Astrocyte (in vitro differentiated cells and primary cell): ENCODE data around the gene GJD2. TPM values are rescaled to one million over a fixed set of nuclear protein-coding genes. Genes with fewer than 3 reads are reported as not detected.

Experiments used
- DNase-seq: peaks from one replicate; pipeline ENCODE4 v3.0.0-alpha.2; 2010; ENCODE audit warnings: low read depth
- FAIRE-seq: peaks from 2 replicates; lab custom pipeline; 2011; peaks lifted over from hg19 to GRCh38; lab: Jason Lieb, UNC
- H2AFZ ChIP-seq: 2 replicates; pipeline ENCODE4 v1.6.0; 2012; ENCODE audit warnings: low read depth, low read length, inconsistent platforms
- H3K27ac ChIP-seq: 2 replicates; pipeline ENCODE4 v1.5.1; 2011; ENCODE audit warnings: low read depth, low read length, inconsistent platforms
- H3K27me3 ChIP-seq: 2 replicates; pipeline ENCODE4 v1.6.0; 2011; ENCODE audit warnings: low read length, inconsistent platforms; ENCODE audit not compliant: insufficient read depth
- H3K36me3 ChIP-seq: 2 replicates; pipeline ENCODE4 v1.5.1; 2011; ENCODE audit warnings: low read length, inconsistent platforms; ENCODE audit not compliant: insufficient read depth
- H3K4me1 ChIP-seq: 2 replicates; pipeline ENCODE4 v1.5.1; 2011; ENCODE audit warnings: low read length, inconsistent platforms; ENCODE audit not compliant: insufficient read depth
- H3K4me2 ChIP-seq: 2 replicates; pipeline ENCODE4 v1.6.0; 2012; ENCODE audit warnings: low read length, inconsistent platforms
- H3K4me3 ChIP-seq: 2 replicates; pipeline ENCODE4 v1.5.1; 2011; ENCODE audit warnings: low read depth, mild to moderate bottlenecking, low read length, inconsistent platforms; ENCODE audit not compliant: insufficient read depth
- H3K79me2 ChIP-seq: 2 replicates; pipeline ENCODE4 v1.6.0; 2012; ENCODE audit warnings: mild to moderate bottlenecking, low read length, inconsistent platforms; ENCODE audit not compliant: insufficient read depth
- H3K9ac ChIP-seq: 2 replicates; pipeline ENCODE4 v1.6.0; 2012; ENCODE audit warnings: mild to moderate bottlenecking, low read length, inconsistent platforms
- H3K9me3 ChIP-seq: 2 replicates; pipeline ENCODE4 v1.5.1; 2012; ENCODE audit warnings: low read depth, mild to moderate bottlenecking, low read length, inconsistent platforms; ENCODE audit not compliant: insufficient read depth
- H4K20me1 ChIP-seq: 2 replicates; pipeline ENCODE4 v1.6.0; 2012; ENCODE audit warnings: low read length, inconsistent platforms; ENCODE audit not compliant: insufficient read depth
- H3K27ac Mint-ChIP-seq: one replicate; pipeline ENCODE4 v1.8.0; 2021; ENCODE audit warnings: mild to moderate bottlenecking, mixed read lengths; ENCODE audit not compliant: unreplicated experiment
- H3K27me3 Mint-ChIP-seq: one replicate; pipeline ENCODE4 v1.8.0; 2021; ENCODE audit warnings: low read depth, mixed read lengths; ENCODE audit not compliant: unreplicated experiment
- H3K36me3 Mint-ChIP-seq: one replicate; pipeline ENCODE4 v1.8.0; 2021; ENCODE audit warnings: low read depth, mixed read lengths; ENCODE audit not compliant: unreplicated experiment
- H3K4me1 Mint-ChIP-seq: one replicate; pipeline ENCODE4 v1.8.0; 2021; ENCODE audit warnings: low read depth, mixed read lengths; ENCODE audit not compliant: unreplicated experiment
- H3K4me3 Mint-ChIP-seq: one replicate; pipeline ENCODE4 v1.8.0; 2021; ENCODE audit warnings: mild to moderate bottlenecking, moderate library complexity, mixed read lengths; ENCODE audit not compliant: unreplicated experiment
- H3K9me3 Mint-ChIP-seq: one replicate; pipeline ENCODE4 v1.8.0; 2021; ENCODE audit warnings: mild to moderate bottlenecking, mixed read lengths; ENCODE audit not compliant: unreplicated experiment
- CTCF ChIP-seq: IDR thresholded peaks from 2 replicates; pipeline ENCODE4 v1.5.1; 2011; ENCODE audit warnings: low read depth, mild to moderate bottlenecking, inconsistent platforms, low read length, moderate library complexity; ENCODE audit not compliant: insufficient read depth
- EZH2 ChIP-seq: IDR thresholded peaks from 2 replicates; pipeline ENCODE4 v1.6.1; 2012; ENCODE audit warnings: mild to moderate bottlenecking, low read length, inconsistent platforms; ENCODE audit not compliant: insufficient read depth
- total RNA-seq: library from RNA; stranded (reverse); gene quantifications from 2 replicates; pipeline ENCODE4 v1.2.1, GENCODE V29; 2021

The GJD2 gene
- total RNA-seq, 1 donor from 2014 or later: 1.00 TPM

DNA sequence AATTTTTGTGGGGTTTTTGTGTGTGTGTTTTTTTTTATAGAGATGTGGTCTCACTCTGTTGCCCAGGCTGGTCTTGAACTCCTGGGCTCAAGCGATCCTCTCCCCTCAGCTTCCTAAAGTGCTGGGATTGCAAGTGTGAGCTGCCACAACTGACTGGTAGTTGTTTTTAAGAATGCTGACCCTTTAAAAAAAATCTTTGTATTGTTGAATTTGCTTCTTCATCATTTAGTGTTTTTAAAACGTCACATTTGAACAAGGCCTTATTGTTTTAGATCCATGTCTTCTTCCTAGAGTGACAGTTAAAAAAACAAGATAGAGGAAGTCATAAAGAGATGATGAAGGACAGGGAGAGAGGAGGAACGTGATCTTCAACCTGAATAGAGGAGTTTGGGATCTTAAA, 24.1 kb downstream of the GJD2 start:
- Histone ChIP-seq H3K27me3 (peaks cover 5% of the 10 kb centered on the region), H3K9ac (no peak overlapping the region), H3K36me3 (no peaks in the 10 kb centered on the region), H2AFZ (no peak overlapping the region), H3K27ac (no peak overlapping the region), H3K4me3 (no peak overlapping the region), H3K4me2 (no peak overlapping the region), H4K20me1 (no peaks in the 10 kb centered on the region), H3K9me3 (no peaks in the 10 kb centered on the region), H3K4me1 (no peaks in the 10 kb centered on the region), H3K79me2 (no peaks in the 10 kb centered on the region)
- no peak overlapping the region for H3K27ac Mint-ChIP-seq
- FAIRE-seq: peak; percentile 26
- peaks cover 18% of the 10 kb centered on the region for H3K4me1 Mint-ChIP-seq
- H3K4me3 Mint-ChIP-seq: no peak overlapping the region
- no peaks in the 10 kb centered on the region for H3K36me3 Mint-ChIP-seq
- no peaks in the 10 kb centered on the region for H3K27me3 Mint-ChIP-seq
- no peaks in the 10 kb centered on the region for H3K9me3 Mint-ChIP-seq
- no peak for DNase-seq
- TF ChIP-seq CTCF (no peak), EZH2 (no peak)

GRCh38 chr15:34729886-34730285, 24.9 kb downstream of the GJD2 start:
- no peak for DNase-seq
- Histone ChIP-seq H2AFZ (no peak overlapping the region), H3K79me2 (no peaks in the 10 kb centered on the region), H3K36me3 (no peaks in the 10 kb centered on the region), H3K4me3 (no peak overlapping the region), H3K4me1 (no peaks in the 10 kb centered on the region), H3K4me2 (no peak overlapping the region), H4K20me1 (no peaks in the 10 kb centered on the region), H3K27ac (no peak overlapping the region), H3K9me3 (no peaks in the 10 kb centered on the region), H3K27me3 (peaks cover 5% of the 10 kb centered on the region), H3K9ac (no peak overlapping the region)
- TF ChIP-seq CTCF (no peak), EZH2 (no peak)
- FAIRE-seq: no peak
- H3K4me3 Mint-ChIP-seq: no peak overlapping the region
- peaks cover 26% of the 10 kb centered on the region for H3K4me1 Mint-ChIP-seq
- no peaks in the 10 kb centered on the region for H3K9me3 Mint-ChIP-seq
- no peaks in the 10 kb centered on the region for H3K36me3 Mint-ChIP-seq
- no peaks in the 10 kb centered on the region for H3K27me3 Mint-ChIP-seq
- no peak overlapping the region for H3K27ac Mint-ChIP-seq

GRCh38 chr15:34729056-34729455, 25.7 kb downstream of the GJD2 start:
- H3K4me3 ChIP-seq: no peak overlapping the region
- no peak overlapping the region for H3K4me2 ChIP-seq
- H2AFZ ChIP-seq: no peak overlapping the region
- no peaks in the 10 kb centered on the region for H3K4me1 ChIP-seq
- H3K9ac ChIP-seq: no peak overlapping the region
- Mint-ChIP-seq H3K27ac (no peak overlapping the region), H3K27me3 (no peaks in the 10 kb centered on the region), H3K9me3 (no peaks in the 10 kb centered on the region), H3K4me3 (no peak overlapping the region), H3K4me1 (peaks cover 28% of the 10 kb centered on the region), H3K36me3 (no peaks in the 10 kb centered on the region)
- DNase-seq (no peak), FAIRE-seq (no peak)
- H3K79me2 ChIP-seq: no peaks in the 10 kb centered on the region
- no peaks in the 10 kb centered on the region for H4K20me1 ChIP-seq
- peaks cover 5% of the 10 kb centered on the region for H3K27me3 ChIP-seq
- H3K36me3 ChIP-seq: no peaks in the 10 kb centered on the region
- H3K27ac ChIP-seq: no peak overlapping the region
- H3K9me3 ChIP-seq: no peaks in the 10 kb centered on the region
- TF ChIP-seq EZH2 (no peak), CTCF (no peak)
